ENCODE results near the gene MROH8. TPM values are rescaled to one million over a fixed set of nuclear protein-coding genes. Genes with fewer than 3 reads are reported as not detected.

The MROH8 gene
- total RNA-seq, 1 experiment from 2014 or later, result 1.4 TPM

DNA sequence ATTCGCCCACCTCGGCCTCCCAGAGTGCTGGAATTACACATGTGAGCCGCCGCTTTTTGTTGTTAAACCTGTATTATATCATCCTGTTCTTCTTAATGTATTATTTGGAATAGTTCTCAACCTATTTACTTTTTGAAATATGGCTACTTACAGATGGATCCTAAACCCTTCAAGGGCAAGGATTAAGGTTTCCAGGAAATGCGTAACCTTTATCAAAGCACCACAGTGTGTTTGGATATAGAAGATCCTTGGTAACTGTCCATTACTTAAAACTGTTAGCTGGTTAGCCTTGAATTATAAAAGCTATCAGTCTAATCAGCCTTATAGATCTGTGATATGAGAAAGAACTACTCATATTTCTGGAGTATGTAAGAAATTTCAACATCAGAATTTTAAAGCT is 12.5 kb downstream of the MROH8 start:
- no peak overlapping the region for H3K27ac Mint-ChIP-seq (ENCODE audit: unreplicated experiment)
- intact Hi-C loops (cut with micrococcal nuclease; ENCODE audit: unreplicated experiment), result no loop called here
- H3K4me3 Mint-ChIP-seq (ENCODE audit: low read depth, unreplicated experiment), result no peak overlapping the region
- CTCF ChIA-PET, result no interaction called here
- DNase-seq, result no peak
- H3K4me1 Mint-ChIP-seq (ENCODE audit: low read depth, unreplicated experiment), result no peaks in the 10 kb centered on the region
- TF ChIP-seq, protein P1, sequence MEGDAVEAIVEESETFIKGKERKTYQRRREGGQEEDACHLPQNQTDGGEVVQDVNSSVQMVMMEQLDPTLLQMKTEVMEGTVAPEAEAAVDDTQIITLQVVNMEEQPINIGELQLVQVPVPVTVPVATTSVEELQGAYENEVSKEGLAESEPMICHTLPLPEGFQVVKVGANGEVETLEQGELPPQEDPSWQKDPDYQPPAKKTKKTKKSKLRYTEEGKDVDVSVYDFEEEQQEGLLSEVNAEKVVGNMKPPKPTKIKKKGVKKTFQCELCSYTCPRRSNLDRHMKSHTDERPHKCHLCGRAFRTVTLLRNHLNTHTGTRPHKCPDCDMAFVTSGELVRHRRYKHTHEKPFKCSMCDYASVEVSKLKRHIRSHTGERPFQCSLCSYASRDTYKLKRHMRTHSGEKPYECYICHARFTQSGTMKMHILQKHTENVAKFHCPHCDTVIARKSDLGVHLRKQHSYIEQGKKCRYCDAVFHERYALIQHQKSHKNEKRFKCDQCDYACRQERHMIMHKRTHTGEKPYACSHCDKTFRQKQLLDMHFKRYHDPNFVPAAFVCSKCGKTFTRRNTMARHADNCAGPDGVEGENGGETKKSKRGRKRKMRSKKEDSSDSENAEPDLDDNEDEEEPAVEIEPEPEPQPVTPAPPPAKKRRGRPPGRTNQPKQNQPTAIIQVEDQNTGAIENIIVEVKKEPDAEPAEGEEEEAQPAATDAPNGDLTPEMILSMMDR (IDR thresholded peaks at IDR 0.05; ENCODE audit: unreplicated experiment), result no peak
- H3K9me3 Mint-ChIP-seq (ENCODE audit: low read depth, unreplicated experiment), result no peaks in the 10 kb centered on the region
- H3K27me3 Mint-ChIP-seq (ENCODE audit: unreplicated experiment), result peaks cover 35% of the 10 kb centered on the region
- H3K36me3 Mint-ChIP-seq (ENCODE audit: insufficient read depth, unreplicated experiment), result no peaks in the 10 kb centered on the region
- no TSS peak for BruUV-seq (replicated peaks)

DNA sequence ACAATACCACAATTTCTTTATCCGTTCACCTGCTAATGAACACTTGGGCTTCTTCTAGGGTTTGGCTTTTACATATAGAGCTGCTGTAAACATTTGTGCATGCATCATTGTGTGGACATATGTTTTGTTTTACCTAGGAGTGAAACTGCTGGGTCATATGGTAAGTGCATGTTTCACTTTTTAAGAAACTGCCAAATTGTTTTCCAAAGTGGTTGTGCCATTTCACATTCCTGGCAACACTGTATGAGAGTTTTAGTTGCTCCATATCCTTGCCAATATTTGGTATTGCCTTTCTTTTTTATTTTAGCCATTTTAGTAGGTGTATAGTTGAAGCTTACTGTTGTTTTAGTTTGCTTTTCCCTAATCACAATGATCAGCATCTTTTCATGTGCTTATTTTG is 14.3 kb downstream of the MROH8 start:
- Mint-ChIP-seq H3K4me1 (ENCODE audit: low read depth, unreplicated experiment) (no peaks in the 10 kb centered on the region), H3K27ac (ENCODE audit: unreplicated experiment) (no peak overlapping the region), H3K27me3 (ENCODE audit: unreplicated experiment) (peaks cover 53% of the 10 kb centered on the region), H3K36me3 (ENCODE audit: insufficient read depth, unreplicated experiment) (no peaks in the 10 kb centered on the region), H3K4me3 (ENCODE audit: low read depth, unreplicated experiment) (no peak overlapping the region), H3K9me3 (ENCODE audit: low read depth, unreplicated experiment) (no peaks in the 10 kb centered on the region)
- intact Hi-C loops (cut with micrococcal nuclease; ENCODE audit: unreplicated experiment), result no loop called here
- CTCF ChIA-PET, result no interaction called here
- TF ChIP-seq, protein P1 (IDR thresholded peaks at IDR 0.05; ENCODE audit: unreplicated experiment), result no peak
- no peak for DNase-seq
- BruUV-seq (replicated peaks), result no TSS peak

DNA sequence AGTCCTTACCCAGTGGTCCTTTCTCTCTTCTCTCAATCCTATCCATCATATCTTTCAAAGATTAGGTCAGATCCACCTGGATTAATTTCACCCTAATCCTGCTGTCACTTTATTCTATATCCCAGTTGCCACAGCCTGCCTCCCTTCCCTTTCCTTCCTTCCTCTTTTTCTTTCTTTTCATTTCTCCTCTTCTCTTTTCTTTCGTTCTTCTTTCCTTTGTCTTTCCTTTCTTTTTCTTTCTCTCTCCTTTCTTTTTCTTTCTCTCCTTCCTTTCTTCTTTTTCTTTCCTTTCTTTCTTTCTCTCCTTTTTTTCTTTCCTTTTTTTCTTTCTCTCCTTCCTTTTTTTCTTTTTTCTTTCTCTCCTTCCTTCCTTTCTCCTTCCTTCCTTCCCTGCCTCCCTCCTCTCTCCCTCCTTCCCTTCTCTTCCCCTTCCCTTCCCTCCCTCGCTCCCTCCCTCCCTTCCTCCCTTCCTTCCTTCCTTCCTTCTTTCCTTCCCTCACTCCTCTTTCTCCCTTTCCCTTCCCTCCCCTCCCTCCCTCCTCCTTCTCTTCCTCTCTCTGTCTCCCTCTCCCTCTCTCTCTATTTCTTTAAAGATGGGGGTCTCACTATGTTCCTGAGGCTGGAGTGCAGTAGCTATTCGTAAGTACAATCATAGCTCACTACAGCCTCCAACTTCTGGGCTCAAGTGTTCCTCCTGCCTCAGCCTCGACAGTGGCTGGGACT is 15.4 kb downstream of the MROH8 start:
- Mint-ChIP-seq H3K4me3 (ENCODE audit: low read depth, unreplicated experiment) (no peak overlapping the region), H3K9me3 (ENCODE audit: low read depth, unreplicated experiment) (no peaks in the 10 kb centered on the region), H3K27me3 (ENCODE audit: unreplicated experiment) (peaks cover 56% of the 10 kb centered on the region), H3K36me3 (ENCODE audit: insufficient read depth, unreplicated experiment) (no peaks in the 10 kb centered on the region), H3K27ac (ENCODE audit: unreplicated experiment) (no peak overlapping the region), H3K4me1 (ENCODE audit: low read depth, unreplicated experiment) (no peaks in the 10 kb centered on the region)
- DNase-seq, result no peak
- intact Hi-C loops (cut with micrococcal nuclease; ENCODE audit: unreplicated experiment), result no loop called here
- TF ChIP-seq, protein P1 (IDR thresholded peaks at IDR 0.05; ENCODE audit: unreplicated experiment), result no peak
- CTCF ChIA-PET, result no interaction called here
- BruUV-seq (replicated peaks), result no TSS peak

DNA sequence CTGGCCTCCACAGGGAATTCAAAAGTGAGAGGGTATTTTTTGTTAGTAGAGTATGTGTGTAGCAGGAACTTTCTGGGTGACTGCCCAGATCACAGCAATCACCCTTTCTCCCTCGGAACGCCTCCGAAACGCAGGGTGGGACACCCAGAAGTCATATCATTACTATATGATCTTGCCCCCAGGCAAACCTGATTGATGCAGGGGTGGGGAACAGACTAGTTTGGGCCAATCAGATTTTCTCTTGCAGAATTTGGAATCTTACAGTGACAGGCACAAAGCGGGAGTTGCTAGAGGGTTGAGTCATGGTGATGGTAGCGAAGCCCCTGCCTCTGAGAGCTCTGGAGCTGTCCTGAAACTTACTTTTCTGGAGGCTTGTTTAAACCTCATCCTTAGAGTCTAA is 16.7 kb downstream of the MROH8 start:
- no peak overlapping the region for H3K27ac Mint-ChIP-seq (ENCODE audit: unreplicated experiment)
- CTCF ChIA-PET, result no interaction called here

More for the DNA sequence above, 16.7 kb downstream of the MROH8 start:
- BruUV-seq (replicated peaks), result no TSS peak
- Mint-ChIP-seq H3K4me1 (ENCODE audit: low read depth, unreplicated experiment) (no peaks in the 10 kb centered on the region), H3K36me3 (ENCODE audit: insufficient read depth, unreplicated experiment) (no peaks in the 10 kb centered on the region), H3K4me3 (ENCODE audit: low read depth, unreplicated experiment) (no peak overlapping the region), H3K27me3 (ENCODE audit: unreplicated experiment) (peaks cover 70% of the 10 kb centered on the region), H3K9me3 (ENCODE audit: low read depth, unreplicated experiment) (no peaks in the 10 kb centered on the region)
- intact Hi-C loops (cut with micrococcal nuclease; ENCODE audit: unreplicated experiment), result no loop called here
- TF ChIP-seq, protein P1 (IDR thresholded peaks at IDR 0.05; ENCODE audit: unreplicated experiment), result no peak
- DNase-seq, result no peak
